Measurements from ENCODE around the gene CAPNS1.

Gene CAPNS1

GRCh38 chr19:36139473-36140303, at the start of gene CAPNS1:
TSS of gene CAPNS1 (plus strand) at chr19:36140066. CDS start at chr19:36141012, 946 bp downstream.
- peak; percentile 67 to 98 (median 93) for DNase-seq

- DNase-seq = no peak
These were observed 48.8 kb upstream of the CAPNS1 start for GRCh38 chr19:36090910-36091695.

DNA sequence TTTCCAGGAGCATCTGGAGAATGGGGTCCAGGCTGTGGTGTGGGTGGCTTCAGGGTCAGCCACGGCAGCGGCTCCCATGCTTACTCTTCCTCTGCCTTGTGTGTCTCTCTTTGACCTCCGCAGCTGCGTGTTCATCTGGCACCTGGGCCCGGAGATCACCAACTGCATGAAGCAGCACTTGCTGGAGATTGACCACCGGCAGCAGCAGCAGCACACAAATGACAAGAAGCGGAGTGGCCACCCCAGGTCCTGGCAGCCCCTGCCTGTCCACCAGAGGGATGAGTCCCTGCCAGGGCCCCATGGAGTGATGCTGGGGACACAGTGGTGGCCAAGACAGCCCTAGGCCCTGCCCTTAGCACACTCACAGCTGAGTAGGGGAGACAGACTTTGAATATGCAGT, 47.3 kb upstream of the CAPNS1 start:
- DNase-seq = peak in 1 of 56 donors; percentile 14

DNA sequence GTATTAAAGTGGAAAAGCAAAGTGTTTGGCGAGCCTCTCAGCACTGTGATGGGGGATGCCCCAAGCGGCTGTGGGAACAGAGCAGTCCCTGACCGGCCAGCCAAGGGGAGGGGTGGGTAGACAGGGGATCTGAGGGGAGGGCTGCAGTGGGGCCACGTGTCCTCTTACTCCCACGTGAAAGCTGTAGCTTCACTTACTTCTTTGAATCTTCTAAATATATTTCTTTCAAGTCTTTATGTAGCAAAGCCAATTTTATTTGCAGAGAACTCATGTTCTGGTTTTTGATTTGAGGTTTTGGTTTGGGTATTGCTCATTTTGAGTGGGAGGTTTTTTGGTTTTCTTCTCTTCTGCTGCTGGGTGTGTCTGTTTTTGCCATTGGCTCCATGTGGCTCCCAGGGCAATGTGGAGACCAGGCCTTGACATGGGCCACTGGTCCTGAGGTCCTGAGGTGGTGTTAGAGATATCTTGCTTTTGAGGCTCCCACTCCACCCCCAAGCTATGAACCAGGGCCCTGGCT, 46.7 kb upstream of the CAPNS1 start:
- peak in 2 of 56 donors; percentile 15 to 39 for DNase-seq

DNA sequence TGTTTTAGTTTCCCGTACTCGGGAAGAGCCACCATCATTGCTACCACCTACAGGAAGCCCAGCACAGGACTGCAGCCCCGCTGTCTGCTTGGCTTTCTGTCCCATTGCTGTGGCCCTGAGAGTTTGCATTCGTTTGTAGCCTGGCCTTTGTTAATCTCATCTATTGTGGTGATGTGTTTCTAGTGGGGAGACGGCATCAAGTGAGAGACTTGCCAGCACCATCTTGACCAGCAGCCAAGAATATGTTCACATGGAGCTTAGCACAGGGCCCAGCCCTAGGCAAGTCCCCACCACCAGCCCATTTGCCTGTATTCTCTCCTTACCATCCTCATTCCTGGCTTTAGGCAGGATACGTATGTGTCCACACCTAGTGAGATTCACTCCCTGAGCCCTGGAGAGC, 46.2 kb upstream of the CAPNS1 start:
- DNase-seq = peak in 34 of 56 donors; percentile 4 to 72 (median 32)

GRCh38 chr19:36097036-36097435, 42.8 kb upstream of the CAPNS1 start:
- DNase-seq = peak in 53 of 56 donors; percentile 22 to 92 (median 79)

GRCh38 chr19:36099166-36099785, 40.6 kb upstream of the CAPNS1 start:
- no peak for DNase-seq

GRCh38 chr19:36100476-36100875, 39.4 kb upstream of the CAPNS1 start:
- DNase-seq = peak in 5 of 56 donors; percentile 7 to 38 (median 10)

- DNase-seq = no peak
These were observed 38.1 kb upstream of the CAPNS1 start for GRCh38 chr19:36101550-36102327.

DNA sequence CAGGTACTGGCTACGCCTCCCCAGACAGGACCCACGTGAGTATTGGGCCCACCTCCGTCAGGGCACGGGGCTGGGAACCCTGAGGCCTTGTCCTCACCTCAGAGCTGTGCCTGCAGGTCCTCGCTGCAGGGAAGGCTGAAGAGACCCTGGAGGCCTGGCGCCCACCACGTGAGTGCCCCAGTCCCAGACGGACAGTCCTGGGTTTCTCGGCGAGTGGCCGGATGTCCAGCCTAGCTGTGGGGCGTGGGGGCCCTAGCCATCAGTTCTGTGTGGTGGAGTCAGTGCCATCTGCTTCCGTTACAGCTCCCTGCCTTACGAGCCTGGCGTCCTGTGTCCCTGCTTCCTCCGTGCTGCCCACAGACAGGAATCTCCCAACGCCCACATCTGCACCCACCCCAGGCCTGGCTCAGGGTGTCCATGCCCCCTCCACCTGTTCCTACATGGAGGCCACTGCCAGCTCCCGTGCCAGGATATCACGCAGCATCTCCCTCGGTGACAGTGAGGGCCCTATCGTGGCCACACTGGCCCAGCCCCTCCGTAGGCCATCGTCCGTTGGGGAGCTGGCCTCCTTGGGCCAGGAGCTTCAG, 36.7 kb upstream of the CAPNS1 start:
- DNase-seq = no peak

- no peak for DNase-seq
These were observed 35.9 kb upstream of the CAPNS1 start for GRCh38 chr19:36103842-36104552.

DNA sequence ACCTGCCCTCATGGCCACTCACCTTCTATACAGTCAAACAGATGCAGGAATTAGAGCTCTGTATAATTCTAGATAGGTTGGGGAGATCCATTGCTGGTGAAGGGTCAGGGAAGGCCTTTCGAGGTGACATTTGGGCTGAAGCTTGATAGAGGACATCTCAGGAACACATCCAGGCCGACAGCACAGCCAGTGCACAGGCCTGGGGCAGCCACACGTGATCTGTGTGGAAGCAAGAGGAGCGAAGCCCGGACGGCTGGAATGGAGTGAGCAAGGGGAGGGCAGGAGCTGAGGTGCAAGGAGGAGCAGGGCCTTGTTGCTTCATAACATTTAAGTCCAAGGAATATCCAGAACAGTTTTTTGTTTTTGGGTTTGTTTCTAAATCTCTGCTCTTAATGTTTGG, 33.4 kb upstream of the CAPNS1 start:
- DNase-seq = no peak

DNA sequence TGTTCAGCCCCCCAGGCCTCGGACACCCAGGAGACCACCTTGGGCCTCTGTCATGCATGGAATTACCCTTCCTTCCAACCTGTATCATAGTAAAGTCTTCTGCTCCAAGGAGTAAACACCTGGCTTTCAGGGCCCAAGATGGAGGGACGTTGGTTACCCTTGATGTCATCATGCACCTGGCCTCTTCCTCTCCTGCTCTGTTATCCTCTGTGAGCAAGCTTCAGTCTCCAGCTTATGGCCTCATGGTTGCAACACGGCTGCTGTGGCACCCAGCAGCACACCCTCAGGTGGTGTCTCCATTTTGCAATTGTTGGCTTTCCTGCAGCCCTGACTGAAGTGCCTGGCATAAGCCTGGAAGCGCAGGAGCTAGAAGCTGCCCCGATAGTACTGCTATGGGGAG, 32.9 kb upstream of the CAPNS1 start:
- DNase-seq = no peak

DNA sequence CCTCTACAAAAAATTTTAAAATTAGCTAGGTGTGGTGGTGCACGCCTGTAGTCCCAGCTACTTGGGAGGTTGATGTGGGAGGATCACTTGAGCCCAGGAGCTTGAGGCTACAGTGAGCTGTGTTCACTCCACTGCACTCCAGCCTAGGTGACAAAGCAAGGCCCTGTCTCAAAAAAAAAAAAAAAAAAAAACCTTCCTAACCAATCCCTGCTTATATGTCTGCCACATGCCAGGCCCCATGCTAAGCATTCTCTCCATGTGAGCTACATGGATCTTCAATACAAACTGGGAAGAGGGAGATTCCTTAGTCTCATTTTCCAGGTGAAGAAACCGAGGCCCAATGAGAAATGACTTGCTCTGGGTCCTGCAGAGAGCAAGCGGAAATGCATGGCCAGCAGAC, 31.2 kb upstream of the CAPNS1 start:
- no peak for DNase-seq

DNA sequence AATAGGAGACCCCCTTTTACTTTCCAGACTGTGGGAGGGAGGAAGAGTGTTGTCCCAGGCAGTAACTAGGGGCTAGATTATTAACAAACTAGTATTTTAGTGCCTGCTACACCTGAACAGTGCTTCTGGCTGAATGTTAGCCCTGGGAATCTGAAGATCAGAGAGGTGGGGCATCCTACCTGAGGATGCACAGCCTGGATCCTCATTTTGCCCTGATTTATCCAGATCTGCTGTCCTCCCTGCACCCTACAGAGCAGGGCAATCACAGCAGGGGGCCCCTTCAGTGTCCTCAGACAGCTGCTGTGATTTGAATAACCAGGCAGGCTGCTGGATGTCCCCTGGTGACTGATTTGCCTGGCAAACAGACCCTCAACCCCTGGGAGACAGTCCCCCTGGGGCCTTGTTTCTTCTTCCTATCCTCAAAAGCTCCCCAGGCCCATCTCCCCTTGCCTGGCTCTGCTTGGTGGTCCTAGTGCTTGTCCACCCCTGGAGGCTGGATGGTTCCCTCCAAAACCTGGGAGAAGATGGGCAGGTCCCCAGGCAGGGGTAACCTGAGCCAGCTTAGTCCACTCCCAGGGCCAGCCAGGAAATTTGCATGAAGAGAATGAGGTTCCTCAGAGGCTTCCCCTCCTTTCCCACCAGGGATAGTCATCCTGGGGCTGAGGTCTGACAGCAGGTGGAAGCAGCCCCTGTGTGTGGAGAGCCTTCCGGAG, 29.2 kb upstream of the CAPNS1 start, which contains the start of gene OVOL3:
Gene OVOL3 (plus strand): TSS at position 657 of the 713 bp plus-strand sequence. CDS start 60 bp downstream, outside the sequence.
- DNase-seq = no peak

GRCh38 chr19:36111200-36111539, 28.7 kb upstream of the CAPNS1 start:
- DNase-seq = no peak

GRCh38 chr19:36112678-36113077, 27.2 kb upstream of the CAPNS1 start:
- no peak for DNase-seq

DNA sequence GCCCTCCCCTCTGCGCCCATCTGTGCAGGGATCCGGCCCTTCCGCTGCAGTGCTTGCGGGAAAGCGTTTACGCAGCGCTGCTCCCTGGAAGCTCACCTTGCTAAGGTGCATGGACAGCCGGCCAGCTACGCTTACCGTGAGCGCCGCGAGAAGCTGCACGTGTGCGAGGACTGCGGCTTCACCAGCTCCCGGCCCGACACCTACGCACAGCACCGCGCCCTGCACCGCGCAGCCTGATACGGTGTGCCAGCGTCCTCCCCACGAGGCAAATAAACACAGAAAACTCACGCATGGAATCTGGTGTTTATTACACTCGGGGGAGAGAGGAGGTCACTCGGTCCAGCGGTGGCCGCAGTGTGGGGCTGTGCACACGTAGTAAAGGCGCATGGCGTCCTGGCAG, 26.4 kb upstream of the CAPNS1 start:
- DNase-seq = no peak
